Osteoblast (primary cell): ENCODE measurements around the gene AATF. TPM values are rescaled to one million over a fixed set of nuclear protein-coding genes. Genes with fewer than 3 reads are reported as not detected.
A peak's percentile ranks its signal among the peaks of the same experiment; 100 is the strongest.

Experiments used
- DNase-seq: peaks from one replicate; pipeline ENCODE4 v3.0.0; 2011; ENCODE audit warnings: low spot score, mixed read lengths; ENCODE audit not compliant: insufficient read length; ENCODE audit errors: missing footprints
- H2AFZ ChIP-seq: 2 replicates; pipeline ENCODE4 v1.6.0; 2011; ENCODE audit warnings: mild to moderate bottlenecking, low read length
- H3K27ac ChIP-seq: 2 replicates; pipeline ENCODE4 v1.5.1; 2011; ENCODE audit warnings: mild to moderate bottlenecking, low read depth, low read length, moderate library complexity
- H3K27me3 ChIP-seq: 2 replicates; pipeline ENCODE4 v1.6.0; 2012; ENCODE audit warnings: mild to moderate bottlenecking, control low read depth, inconsistent platforms, low read length, moderate library complexity; ENCODE audit not compliant: insufficient read depth
- H3K36me3 ChIP-seq: 2 replicates; pipeline ENCODE4 v1.5.1; 2011; ENCODE audit warnings: mild to moderate bottlenecking, low read length, control low read depth, moderate library complexity; ENCODE audit not compliant: insufficient read depth
- H3K4me1 ChIP-seq: 2 replicates; pipeline ENCODE4 v1.5.1; 2011; ENCODE audit warnings: mild to moderate bottlenecking, low read length, control low read depth, moderate library complexity; ENCODE audit not compliant: insufficient read depth
- H3K4me2 ChIP-seq: 2 replicates; pipeline ENCODE4 v1.6.0; 2011; ENCODE audit warnings: mild to moderate bottlenecking, low read length; ENCODE audit not compliant: insufficient read depth
- H3K4me3 ChIP-seq: fragments of 200-600 bp; sonication (generic); 3 replicates; pipeline ENCODE4 v1.5.1; 2012; ENCODE audit warnings: mild to moderate bottlenecking, low read length, inconsistent platforms; ENCODE audit not compliant: insufficient read depth
- H3K79me2 ChIP-seq: 2 replicates; pipeline ENCODE4 v1.6.0; 2012; ENCODE audit warnings: mild to moderate bottlenecking, low read length, control low read depth, inconsistent platforms; ENCODE audit not compliant: insufficient read depth
- H3K9me3 ChIP-seq: 2 replicates; pipeline ENCODE4 v1.5.1; 2011; ENCODE audit warnings: low read depth, low read length, control low read depth
- H4K20me1 ChIP-seq: 2 replicates; pipeline ENCODE4 v1.6.0; 2012; ENCODE audit warnings: mild to moderate bottlenecking, low read length, control low read depth; ENCODE audit not compliant: insufficient read depth
- total RNA-seq: library from RNA; depleted of rRNA; stranded (reverse); fragments of >200 nt; gene quantifications from 2 replicates; pipeline ENCODE4 v1.2.3, GENCODE V29; 2012
- TF ChIP-seq, protein P1 (sequence below): IDR thresholded peaks from 2 replicates; pipeline ENCODE4 v1.5.1; 2011; ENCODE audit warnings: mild to moderate bottlenecking, low read depth, low read length, moderate library complexity; ENCODE audit errors: extremely low read depth

The AATF gene
- total RNA-seq, 1 donor: 22.4 TPM

- DNase-seq: no peak
- Histone ChIP-seq H3K4me1 (no peaks in the 10 kb centered on the region), H3K4me3 (no peak overlapping the region), H3K36me3 (no peaks in the 10 kb centered on the region), H4K20me1 (no peaks in the 10 kb centered on the region), H3K27me3 (no peaks in the 10 kb centered on the region), H3K4me2 (no peak overlapping the region), H3K9me3 (no peaks in the 10 kb centered on the region), H3K27ac (no peak overlapping the region), H2AFZ (no peak overlapping the region), H3K79me2 (no peaks in the 10 kb centered on the region)
- TF ChIP-seq, protein P1, sequence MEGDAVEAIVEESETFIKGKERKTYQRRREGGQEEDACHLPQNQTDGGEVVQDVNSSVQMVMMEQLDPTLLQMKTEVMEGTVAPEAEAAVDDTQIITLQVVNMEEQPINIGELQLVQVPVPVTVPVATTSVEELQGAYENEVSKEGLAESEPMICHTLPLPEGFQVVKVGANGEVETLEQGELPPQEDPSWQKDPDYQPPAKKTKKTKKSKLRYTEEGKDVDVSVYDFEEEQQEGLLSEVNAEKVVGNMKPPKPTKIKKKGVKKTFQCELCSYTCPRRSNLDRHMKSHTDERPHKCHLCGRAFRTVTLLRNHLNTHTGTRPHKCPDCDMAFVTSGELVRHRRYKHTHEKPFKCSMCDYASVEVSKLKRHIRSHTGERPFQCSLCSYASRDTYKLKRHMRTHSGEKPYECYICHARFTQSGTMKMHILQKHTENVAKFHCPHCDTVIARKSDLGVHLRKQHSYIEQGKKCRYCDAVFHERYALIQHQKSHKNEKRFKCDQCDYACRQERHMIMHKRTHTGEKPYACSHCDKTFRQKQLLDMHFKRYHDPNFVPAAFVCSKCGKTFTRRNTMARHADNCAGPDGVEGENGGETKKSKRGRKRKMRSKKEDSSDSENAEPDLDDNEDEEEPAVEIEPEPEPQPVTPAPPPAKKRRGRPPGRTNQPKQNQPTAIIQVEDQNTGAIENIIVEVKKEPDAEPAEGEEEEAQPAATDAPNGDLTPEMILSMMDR: no peak
Measured at GRCh38 chr17:37079735-37080134, 131.0 kb downstream of the AATF start.

- no peak overlapping the region for H3K4me2 ChIP-seq
- H3K79me2 ChIP-seq: no peaks in the 10 kb centered on the region
- no peak overlapping the region for H3K4me3 ChIP-seq
- H3K9me3 ChIP-seq: no peaks in the 10 kb centered on the region
- DNase-seq: no peak
- no peaks in the 10 kb centered on the region for H3K27me3 ChIP-seq
- no peaks in the 10 kb centered on the region for H3K36me3 ChIP-seq
- H3K27ac ChIP-seq: no peak overlapping the region
- H3K4me1 ChIP-seq: no peaks in the 10 kb centered on the region
- TF ChIP-seq, protein P1: no peak
- no peak overlapping the region for H2AFZ ChIP-seq
- no peaks in the 10 kb centered on the region for H4K20me1 ChIP-seq
Measured at GRCh38 chr17:37081287-37081686, 132.5 kb downstream of the AATF start.

GRCh38 chr17:37082311-37082860 is 133.6 kb downstream of the AATF start:
- H3K36me3 ChIP-seq: peaks cover 6% of the 10 kb centered on the region
- no peak overlapping the region for H2AFZ ChIP-seq
- H3K27ac ChIP-seq: no peak overlapping the region
- H3K4me3 ChIP-seq: no peak overlapping the region
- TF ChIP-seq, protein P1: peak; percentile 8
- no peak for DNase-seq
- no peaks in the 10 kb centered on the region for H4K20me1 ChIP-seq
- no peaks in the 10 kb centered on the region for H3K79me2 ChIP-seq
- no peaks in the 10 kb centered on the region for H3K4me1 ChIP-seq
- H3K27me3 ChIP-seq: no peaks in the 10 kb centered on the region
- H3K9me3 ChIP-seq: no peaks in the 10 kb centered on the region
- H3K4me2 ChIP-seq: no peak overlapping the region

DNA sequence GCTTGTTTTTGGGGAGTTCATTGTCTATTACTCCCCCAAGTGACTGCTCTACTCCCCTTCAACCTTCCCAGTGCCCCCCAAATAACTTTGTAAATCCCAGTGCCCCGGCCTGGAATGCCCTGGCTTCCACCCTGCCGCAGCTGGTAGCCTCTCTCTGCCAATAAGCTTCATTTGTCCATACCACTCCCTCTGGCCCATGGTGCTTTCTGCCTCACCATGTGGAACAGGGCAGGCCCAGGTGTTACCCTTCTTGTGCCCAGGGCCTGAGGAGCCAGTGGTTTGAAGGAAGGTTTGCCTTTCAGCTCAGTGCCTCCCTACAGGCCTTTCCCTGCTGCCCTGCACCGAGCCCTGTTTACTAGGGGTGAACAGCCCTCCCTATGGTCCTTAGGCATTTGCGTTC is 134.2 kb downstream of the AATF start:
- Histone ChIP-seq H3K4me2 (no peak overlapping the region), H4K20me1 (no peaks in the 10 kb centered on the region), H3K4me1 (no peaks in the 10 kb centered on the region), H3K36me3 (peaks cover 6% of the 10 kb centered on the region), H3K27ac (no peak overlapping the region), H3K4me3 (no peak overlapping the region), H3K9me3 (no peaks in the 10 kb centered on the region), H3K79me2 (no peaks in the 10 kb centered on the region), H3K27me3 (no peaks in the 10 kb centered on the region), H2AFZ (no peak overlapping the region)
- DNase-seq: no peak
- TF ChIP-seq, protein P1: no peak
